Measurements from ENCODE around the gene PITX1.

The PITX1 gene

GRCh38 chr5:135046661-135047346 is 12.8 kb upstream of the PITX1 start:
- TF ChIP-seq CTCF (IDR thresholded peaks at IDR 0.05; ENCODE audit: low read depth, low read length) = no peak
- DNase-seq (ENCODE audit: low read depth, low spot score) = no peak
- no peak overlapping the region for H3K4me3 ChIP-seq (ENCODE audit: low read depth, low read length)
- in situ Hi-C loops (cut with HindIII; ENCODE audit: low sequenced_read_pairs) = no loop called here

DNA sequence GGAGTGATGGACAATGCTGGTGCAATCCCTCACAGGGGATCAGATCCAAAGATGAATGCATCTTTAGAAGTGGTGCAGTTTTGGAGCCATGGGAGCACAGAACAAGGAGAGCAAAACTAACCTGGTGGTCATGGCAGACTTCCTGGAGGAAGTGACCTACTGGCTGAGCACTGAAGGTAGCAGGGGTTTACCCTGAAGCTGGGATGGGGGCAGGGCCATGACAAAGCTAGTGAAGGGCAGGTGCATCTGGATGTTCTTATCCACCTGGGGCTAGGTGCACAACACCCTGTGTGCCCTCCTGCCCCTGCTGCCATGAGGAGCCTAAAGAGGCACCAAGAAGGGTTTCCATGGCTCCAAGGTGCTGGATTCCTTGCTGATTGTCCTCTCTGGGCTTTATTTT is 11.5 kb upstream of the PITX1 start:
- no peak for TF ChIP-seq CTCF (IDR thresholded peaks at IDR 0.05; ENCODE audit: low read depth, low read length)
- DNase-seq (ENCODE audit: low read depth, low spot score) = no peak
- H3K4me3 ChIP-seq (ENCODE audit: low read depth, low read length) = no peak overlapping the region
- in situ Hi-C loops (cut with HindIII; ENCODE audit: low sequenced_read_pairs) = no loop called here

- no peak for DNase-seq (ENCODE audit: low read depth, low spot score)
- H3K4me3 ChIP-seq (ENCODE audit: low read depth, low read length) = no peak overlapping the region
- TF ChIP-seq CTCF (IDR thresholded peaks at IDR 0.05; ENCODE audit: low read depth, low read length) = no peak
- in situ Hi-C loops (cut with HindIII; ENCODE audit: low sequenced_read_pairs) = no loop called here
These were observed 8.6 kb upstream of the PITX1 start for GRCh38 chr5:135042595-135042994.

- no peak for DNase-seq (ENCODE audit: low read depth, low spot score)
- TF ChIP-seq CTCF (IDR thresholded peaks at IDR 0.05; ENCODE audit: low read depth, low read length) = no peak
- in situ Hi-C loops (cut with HindIII; ENCODE audit: low sequenced_read_pairs) = no loop called here
- no peak overlapping the region for H3K4me3 ChIP-seq (ENCODE audit: low read depth, low read length)
These were observed 7.7 kb upstream of the PITX1 start for GRCh38 chr5:135041726-135042125.

DNA sequence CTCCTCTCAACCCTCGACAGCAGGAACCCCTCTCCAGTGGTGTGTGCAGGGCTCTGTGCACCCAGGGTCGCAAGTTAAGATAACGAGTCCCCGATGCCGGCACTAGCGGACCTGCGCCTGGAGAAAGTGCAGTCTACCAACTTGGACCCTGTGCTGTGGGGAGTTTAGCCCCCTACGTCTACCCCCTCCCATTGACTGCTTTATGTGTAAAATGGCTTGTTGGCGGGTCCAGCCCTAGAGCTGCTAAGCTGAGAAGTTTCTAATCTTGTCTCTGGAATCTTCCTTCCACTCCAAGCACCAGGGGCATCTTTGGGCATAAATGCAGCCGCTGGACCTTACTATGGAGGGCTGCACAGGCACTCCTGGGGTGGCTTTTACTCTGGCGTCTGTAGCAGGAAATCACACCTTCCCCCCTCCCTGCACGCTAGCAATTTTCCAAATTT is 7.1 kb upstream of the PITX1 start:
- no peak for DNase-seq (ENCODE audit: low read depth, low spot score)
- TF ChIP-seq CTCF (IDR thresholded peaks at IDR 0.05; ENCODE audit: low read depth, low read length) = no peak
- in situ Hi-C loops (cut with HindIII; ENCODE audit: low sequenced_read_pairs) = no loop called here
- no peak overlapping the region for H3K4me3 ChIP-seq (ENCODE audit: low read depth, low read length)

DNA sequence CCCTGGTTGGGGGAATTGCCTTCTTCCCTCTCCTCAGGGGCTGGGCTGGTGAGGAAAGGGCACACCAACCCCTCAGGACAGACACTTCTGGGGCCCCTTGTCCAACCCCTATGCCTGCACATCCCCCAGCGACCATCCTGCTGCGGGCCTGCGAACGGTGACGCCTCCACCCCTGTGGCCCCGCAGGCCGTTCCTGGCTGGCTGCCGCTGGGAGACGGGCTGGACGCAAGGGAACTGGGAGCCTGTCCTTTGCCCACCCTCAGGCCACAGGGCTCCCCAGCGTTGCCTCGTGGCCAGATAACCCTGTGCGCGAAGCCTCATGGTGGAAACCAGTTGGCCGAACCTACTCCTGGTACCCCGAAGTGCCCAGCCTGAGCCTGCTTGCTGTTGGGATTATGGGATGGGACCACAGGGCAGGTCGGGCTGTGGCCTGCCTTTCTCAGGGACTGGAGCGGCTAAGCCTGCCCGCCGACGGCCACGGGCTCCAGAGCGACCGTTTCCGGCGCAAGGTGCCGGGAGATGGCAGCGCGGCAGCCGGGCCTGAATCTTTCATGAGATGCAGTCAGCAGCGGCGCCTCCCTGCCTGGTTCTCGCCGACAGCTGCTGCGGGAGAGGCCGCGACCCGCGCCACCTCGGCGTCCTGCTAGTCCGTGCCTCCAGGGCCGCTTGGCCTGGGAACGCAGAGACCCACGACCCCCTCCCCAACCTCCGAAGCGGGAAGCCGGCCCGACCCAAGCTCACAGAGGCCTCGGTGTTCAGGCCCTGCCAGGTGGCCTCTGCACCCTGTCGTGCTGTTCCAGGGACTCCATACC is 6.5 kb upstream of the PITX1 start:
- in situ Hi-C loops (cut with HindIII; ENCODE audit: low sequenced_read_pairs) = no loop called here
- no peak for DNase-seq (ENCODE audit: low read depth, low spot score)
- no peak for TF ChIP-seq CTCF (IDR thresholded peaks at IDR 0.05; ENCODE audit: low read depth, low read length)
- H3K4me3 ChIP-seq (ENCODE audit: low read depth, low read length) = no peak overlapping the region

All from astrocyte of the spinal cord (primary cell).